ENCODE data around the gene AIG1. TPM values are rescaled to one million over a fixed set of nuclear protein-coding genes. Genes with fewer than 3 reads are reported as not detected.

The AIG1 gene
- total and polyA plus RNA-seq, 2 of the 13 experiments (the other 11 are each of a cell fraction or from before 2014, with no cell fraction given) = 115 to 197 TPM

DNA sequence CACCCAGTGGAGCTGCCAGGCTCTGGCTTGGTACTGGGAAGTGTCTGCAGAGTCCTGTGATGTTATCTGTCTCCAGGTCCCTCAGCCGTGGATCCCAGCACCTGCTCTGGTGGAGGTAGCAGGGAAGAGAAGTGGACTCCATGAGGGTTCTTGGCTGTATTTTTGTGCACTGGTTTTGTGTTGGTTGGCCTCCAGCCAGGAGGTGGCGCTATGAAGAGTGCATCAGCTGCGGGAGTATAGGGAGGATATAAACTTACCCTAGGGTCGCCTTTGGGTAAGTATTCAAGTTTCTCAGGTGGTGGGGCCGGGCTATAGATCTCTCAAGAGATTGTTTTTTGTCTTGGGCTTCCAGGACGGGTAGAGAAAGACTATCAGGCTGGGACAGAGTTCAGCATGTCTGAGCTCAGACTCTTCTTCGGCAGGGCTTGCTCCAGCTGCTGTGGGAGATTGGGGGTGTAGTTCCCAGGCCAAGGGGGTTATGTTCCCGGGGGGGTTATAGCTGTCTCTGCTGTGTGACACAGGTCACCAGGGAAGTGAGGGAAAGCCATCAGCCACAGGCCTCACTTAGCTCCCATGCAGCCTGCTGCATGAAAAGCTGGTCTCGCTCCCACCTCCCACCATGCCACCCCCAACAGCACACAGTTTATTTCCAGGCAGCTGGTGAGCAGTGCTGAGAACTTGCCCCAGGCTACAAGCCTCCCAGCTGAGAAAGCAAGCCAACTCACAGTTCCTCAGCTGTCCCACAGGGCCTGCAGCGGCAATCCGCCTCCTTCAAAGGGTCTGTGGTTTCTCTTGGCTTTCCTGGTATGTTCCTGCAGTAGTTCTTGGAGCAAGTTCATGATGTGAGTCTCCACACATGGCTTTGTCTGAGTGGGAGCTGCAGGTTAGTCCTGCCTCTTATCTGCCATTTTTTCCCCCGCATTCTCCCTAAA lies 115.7 kb downstream of the AIG1 start (continued):
- TF ChIP-seq, protein P1, sequence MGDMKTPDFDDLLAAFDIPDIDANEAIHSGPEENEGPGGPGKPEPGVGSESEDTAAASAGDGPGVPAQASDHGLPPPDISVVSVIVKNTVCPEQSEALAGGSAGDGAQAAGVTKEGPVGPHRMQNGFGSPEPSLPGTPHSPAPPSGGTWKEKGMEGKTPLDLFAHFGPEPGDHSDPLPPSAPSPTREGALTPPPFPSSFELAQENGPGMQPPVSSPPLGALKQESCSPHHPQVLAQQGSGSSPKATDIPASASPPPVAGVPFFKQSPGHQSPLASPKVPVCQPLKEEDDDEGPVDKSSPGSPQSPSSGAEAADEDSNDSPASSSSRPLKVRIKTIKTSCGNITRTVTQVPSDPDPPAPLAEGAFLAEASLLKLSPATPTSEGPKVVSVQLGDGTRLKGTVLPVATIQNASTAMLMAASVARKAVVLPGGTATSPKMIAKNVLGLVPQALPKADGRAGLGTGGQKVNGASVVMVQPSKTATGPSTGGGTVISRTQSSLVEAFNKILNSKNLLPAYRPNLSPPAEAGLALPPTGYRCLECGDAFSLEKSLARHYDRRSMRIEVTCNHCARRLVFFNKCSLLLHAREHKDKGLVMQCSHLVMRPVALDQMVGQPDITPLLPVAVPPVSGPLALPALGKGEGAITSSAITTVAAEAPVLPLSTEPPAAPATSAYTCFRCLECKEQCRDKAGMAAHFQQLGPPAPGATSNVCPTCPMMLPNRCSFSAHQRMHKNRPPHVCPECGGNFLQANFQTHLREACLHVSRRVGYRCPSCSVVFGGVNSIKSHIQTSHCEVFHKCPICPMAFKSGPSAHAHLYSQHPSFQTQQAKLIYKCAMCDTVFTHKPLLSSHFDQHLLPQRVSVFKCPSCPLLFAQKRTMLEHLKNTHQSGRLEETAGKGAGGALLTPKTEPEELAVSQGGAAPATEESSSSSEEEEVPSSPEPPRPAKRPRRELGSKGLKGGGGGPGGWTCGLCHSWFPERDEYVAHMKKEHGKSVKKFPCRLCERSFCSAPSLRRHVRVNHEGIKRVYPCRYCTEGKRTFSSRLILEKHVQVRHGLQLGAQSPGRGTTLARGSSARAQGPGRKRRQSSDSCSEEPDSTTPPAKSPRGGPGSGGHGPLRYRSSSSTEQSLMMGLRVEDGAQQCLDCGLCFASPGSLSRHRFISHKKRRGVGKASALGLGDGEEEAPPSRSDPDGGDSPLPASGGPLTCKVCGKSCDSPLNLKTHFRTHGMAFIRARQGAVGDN (CRISPR knock-in tag; IDR thresholded peaks at IDR 0.05) = peak; percentile 16; the same call in 1 of the 2 replicates
- TF ChIP-seq NFE2 (CRISPR knock-in tag; IDR thresholded peaks at IDR 0.05) = no peak

DNA sequence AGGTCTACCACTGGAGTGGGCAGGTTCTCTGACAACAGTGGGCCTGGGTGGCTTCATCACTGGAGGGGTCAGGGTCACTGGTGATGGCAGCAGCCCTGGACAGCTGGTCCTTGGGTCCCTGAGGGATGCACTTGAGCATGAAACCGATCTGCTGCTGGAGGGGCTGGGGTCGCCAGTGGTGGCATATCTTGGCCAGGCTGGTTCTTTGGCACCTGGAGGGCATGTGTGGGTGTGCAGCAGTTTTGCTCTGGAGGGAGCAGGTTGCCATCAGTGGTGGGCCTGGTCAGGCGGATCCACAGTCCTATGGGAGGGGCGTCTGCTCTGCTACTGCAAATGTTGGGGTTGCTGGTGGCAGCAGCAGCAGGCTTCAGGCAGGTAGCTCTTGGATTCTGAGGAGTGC lies 117.0 kb downstream of the AIG1 start:
- Histone ChIP-seq H3K9ac (ENCODE audit: insufficient read depth, low read depth, low read length) (no peak overlapping the region), H3K79me2 (ENCODE audit: insufficient read depth, low read length) (no peaks in the 10 kb centered on the region), H4K20me1 (ENCODE audit: insufficient read depth, low read length) (no peaks in the 10 kb centered on the region), H3K4me2 (ENCODE audit: low read depth, low read length) (no peak overlapping the region), H3K27ac (ENCODE audit: extremely low read length, insufficient read depth, low read length) (no peak overlapping the region), H3K4me3 (replicated peaks in 1 of 3; ENCODE audit: insufficient read depth in 1 of 3, low read depth in 2 of 3, low read length in 3 of 3) (no peak overlapping the region), H3K4me1 (ENCODE audit: insufficient read depth, low read length) (no peaks in the 10 kb centered on the region), H3K9me3 (ENCODE audit: low read length) (peaks cover 8% of the 10 kb centered on the region; the same call in 1 of the 2 replicates), H3K27me3 (ENCODE audit: control insufficient read depth in 1 of 2, insufficient read depth in 2 of 2, low read length in 2 of 2) (no peaks in the 10 kb centered on the region), H3K36me3 (replicated peaks in 1 of 2; ENCODE audit: control insufficient read depth in 1 of 2, insufficient read depth in 2 of 2, low read length in 2 of 2) (peaks cover 0 to 15% of the 10 kb centered on the region in 2 experiments; a peak in 2 of 5 replicates), H2AFZ (ENCODE audit: low read length) (no peak overlapping the region)
- BruUV-seq (replicated peaks) = no TSS peak
- intact Hi-C loops (cut with micrococcal nuclease; ENCODE audit: unreplicated experiment) = no loop called here
- FAIRE-seq = no peak
- TF ChIP-seq, protein P2, sequence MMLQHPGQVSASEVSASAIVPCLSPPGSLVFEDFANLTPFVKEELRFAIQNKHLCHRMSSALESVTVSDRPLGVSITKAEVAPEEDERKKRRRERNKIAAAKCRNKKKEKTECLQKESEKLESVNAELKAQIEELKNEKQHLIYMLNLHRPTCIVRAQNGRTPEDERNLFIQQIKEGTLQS (CRISPR knock-in tag; IDR thresholded peaks at IDR 0.05) = no peak
- TF ChIP-seq, protein P1 (CRISPR knock-in tag; IDR thresholded peaks at IDR 0.05) = 0 out of 2 replicates have a peak, but pooled peaks have one; percentile 15
- no peak for TF ChIP-seq SNRNP70 (IDR thresholded peaks at IDR 0.05; ENCODE audit: low read depth, low read length)
- no peak for TF ChIP-seq CCAR2 (optimal IDR thresholded peaks at IDR 0.05; ENCODE audit: low read depth, low read length)
- in situ Hi-C loops (cut with HindIII; ENCODE audit: extremely low pct_ligation_motif_present, low pct_unique_long_range_greater_than_20kb) = no loop called here
- ATAC-seq = no peak; the same call in 2 of the 3 replicates
- ChIA-PET POLR2A (no interaction called here), CTCF (ENCODE audit: low intra/inter-chr PET ratio, low total read pairs) (no interaction called here)
- 100% methylated on average over 4 of the region's 4 CpGs for WGBS (ENCODE audit: low lambda C conversion rate)
- DNase-seq (ENCODE audit: low spot score) = no peak

Data from HepG2 (cell line).